Mesendoderm (in vitro differentiated cells): Measurements from ENCODE around the gene TLX3.

Experiments used
- DNase-seq: peaks from one replicate; pipeline ENCODE4 v3.0.0; 2013
- H2AK5ac ChIP-seq: 2 replicates; pipeline ENCODE4 v1.6.1; 2013; ENCODE audit warnings: low read length, inconsistent platforms
- H2BK120ac ChIP-seq: 2 replicates; pipeline ENCODE4 v1.6.1; 2013; ENCODE audit warnings: low read depth, mild to moderate bottlenecking, low read length, moderate library complexity, mixed read lengths
- H2BK15ac ChIP-seq: replicated peaks from 2 replicates; pipeline ENCODE4 v1.6.1; 2013; ENCODE audit warnings: low read depth, mild to moderate bottlenecking, moderate library complexity
- H2BK5ac ChIP-seq: 2 replicates; pipeline ENCODE4 v1.6.1; 2013; ENCODE audit warnings: low read length, inconsistent platforms
- H3K18ac ChIP-seq: 2 replicates; pipeline ENCODE4 v1.6.1; 2013; ENCODE audit warnings: mild to moderate bottlenecking, low read length, mixed read lengths
- H3K23ac ChIP-seq: one replicate; pipeline ENCODE4 v1.6.1; 2013; ENCODE audit warnings: low read length
- H3K27ac ChIP-seq: 2 replicates; pipeline ENCODE4 v1.5.1; 2013; ENCODE audit warnings: low read depth, mild to moderate bottlenecking, inconsistent platforms, low read length, moderate library complexity
- H3K27me3 ChIP-seq: 2 replicates; pipeline ENCODE4 v1.6.1; 2013; ENCODE audit warnings: low read length, control low read depth, mild to moderate bottlenecking, inconsistent platforms; ENCODE audit not compliant: insufficient read depth, poor library complexity
- H3K36me3 ChIP-seq: 2 replicates; pipeline ENCODE4 v1.6.1; 2013; ENCODE audit warnings: low read length, inconsistent platforms; ENCODE audit not compliant: control insufficient read depth, insufficient read depth
- H3K4ac ChIP-seq: one replicate; pipeline ENCODE4 v1.6.1; 2013; ENCODE audit warnings: low read depth, mild to moderate bottlenecking, low read length, moderate library complexity
- H3K4me1 ChIP-seq: 2 replicates; pipeline ENCODE4 v1.6.1; 2013; ENCODE audit warnings: low read depth, low read length, inconsistent platforms; ENCODE audit not compliant: control insufficient read depth
- H3K4me2 ChIP-seq: 2 replicates; pipeline ENCODE4 v1.6.1; 2013; ENCODE audit warnings: low read length
- H3K4me3 ChIP-seq: 2 replicates; pipeline ENCODE4 v1.5.1; 2013; ENCODE audit warnings: mild to moderate bottlenecking, low read length
- H3K56ac ChIP-seq: one replicate; pipeline ENCODE4 v1.6.1; 2013; ENCODE audit warnings: low read length
- H3K79me1 ChIP-seq: 2 replicates; pipeline ENCODE4 v1.6.1; 2013; ENCODE audit warnings: low read length, inconsistent platforms
- H3K79me2 ChIP-seq: 2 replicates; pipeline ENCODE4 v1.6.1; 2013; ENCODE audit warnings: mild to moderate bottlenecking, low read length; ENCODE audit not compliant: control insufficient read depth, insufficient read depth
- H3K9ac ChIP-seq: 2 replicates; pipeline ENCODE4 v1.6.1; 2013; ENCODE audit warnings: low read length, inconsistent platforms
- H4K5ac ChIP-seq: one replicate; pipeline ENCODE4 v1.6.1; 2013; ENCODE audit warnings: low read length
- H4K8ac ChIP-seq: one replicate; pipeline ENCODE4 v1.6.1; 2013; ENCODE audit warnings: low read depth, mild to moderate bottlenecking, control low read depth, low read length, moderate library complexity
- WGBS: extraction: QIAGEN DNeasy Blood & Tissue Kit; methylation state at CpG from one replicate; pipeline ENCODE4 v1.1.7; 2013; ENCODE audit warnings: low lambda C conversion rate, missing lambda C conversion rate; ENCODE audit not compliant: insufficient coverage; ENCODE audit errors: extremely low coverage; 5-methylcytosine and 5-hydroxymethylcytosine counted together

Gene TLX3

DNA sequence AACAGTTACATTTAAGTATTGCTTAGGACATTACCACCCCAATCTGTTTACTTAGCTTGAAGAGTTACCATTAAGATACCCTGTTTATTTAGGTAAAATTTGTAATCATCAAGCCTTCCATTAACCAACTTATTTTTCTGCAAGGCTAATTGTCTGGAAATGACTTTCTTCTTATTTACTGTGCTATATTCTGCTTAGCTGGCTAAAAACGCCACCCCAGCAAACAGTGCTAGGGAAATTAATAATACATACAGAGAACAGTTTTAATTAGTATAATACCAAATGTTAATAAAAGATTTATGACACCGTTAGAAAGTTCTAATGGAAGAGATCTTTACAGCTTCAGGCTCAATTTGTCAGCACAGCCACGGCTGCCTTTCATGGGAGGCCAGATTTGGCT lies 14.0 kb downstream of the TLX3 start:
- no peak overlapping the region for H3K4me3 ChIP-seq
- no peak overlapping the region for H3K9ac ChIP-seq
- H4K5ac ChIP-seq, result no peak overlapping the region
- no peak overlapping the region for H2BK120ac ChIP-seq
- WGBS, result no CpG with 5 or more reads among the region's 3 CpGs
- no peak overlapping the region for H3K4me2 ChIP-seq
- H2AK5ac ChIP-seq, result no peak overlapping the region
- no peak overlapping the region for H2BK15ac ChIP-seq
- H3K79me1 ChIP-seq, result no peaks in the 10 kb centered on the region
- no peak overlapping the region for H2BK5ac ChIP-seq
- H3K27ac ChIP-seq, result no peak overlapping the region
- no peak overlapping the region for H3K18ac ChIP-seq
- no peak overlapping the region for H3K23ac ChIP-seq
- H3K79me2 ChIP-seq, result no peaks in the 10 kb centered on the region
- no peak overlapping the region for H4K8ac ChIP-seq
- DNase-seq, result no peak
- H3K4me1 ChIP-seq, result no peaks in the 10 kb centered on the region
- no peak overlapping the region for H3K4ac ChIP-seq
- H3K27me3 ChIP-seq, result peaks cover 36% of the 10 kb centered on the region
- no peaks in the 10 kb centered on the region for H3K36me3 ChIP-seq
- no peak overlapping the region for H3K56ac ChIP-seq

DNA sequence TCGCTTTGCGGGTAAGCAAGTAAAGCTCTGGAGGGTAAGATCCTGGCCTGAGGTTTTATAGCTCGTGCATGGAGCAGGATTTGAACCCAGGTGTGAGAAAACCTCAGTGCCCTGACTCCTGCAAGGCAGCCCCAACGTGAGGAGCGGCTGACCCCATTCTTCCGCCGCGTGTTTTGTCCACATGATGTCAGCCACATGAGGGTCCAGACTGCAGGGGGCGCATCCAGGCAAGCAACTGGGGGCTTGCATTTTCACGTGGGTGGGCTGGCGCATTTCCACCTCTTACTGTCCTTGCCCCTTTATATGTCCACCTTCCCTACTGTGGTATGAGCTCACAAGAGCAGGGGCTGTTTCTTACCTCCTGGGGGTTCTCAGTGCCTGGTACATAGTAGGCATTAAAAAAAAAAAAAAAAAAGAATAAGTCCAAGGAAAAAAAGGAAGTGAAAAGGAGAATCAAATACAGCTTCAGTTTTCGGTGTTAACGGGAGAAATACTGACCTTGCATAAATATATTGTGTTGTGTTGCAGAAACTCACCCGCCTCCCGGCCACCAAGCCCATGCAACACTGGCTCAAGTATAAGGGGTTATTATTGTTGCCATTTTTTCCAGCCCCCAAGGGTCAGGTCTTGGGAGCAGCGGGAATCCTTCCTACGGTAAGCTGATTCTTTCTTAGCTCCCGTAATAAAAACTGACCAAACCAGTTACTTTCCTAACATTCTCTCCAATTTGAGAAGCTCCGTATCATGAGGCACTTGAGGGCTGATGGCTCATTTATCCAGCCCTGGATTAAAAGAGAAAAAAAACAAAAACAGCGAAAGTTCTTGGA lies 15.0 kb downstream of the TLX3 start:
- Histone ChIP-seq H3K36me3 (no peaks in the 10 kb centered on the region), H2AK5ac (no peak overlapping the region), H3K79me2 (no peaks in the 10 kb centered on the region), H3K27me3 (peaks cover 28% of the 10 kb centered on the region), H2BK120ac (no peak overlapping the region), H2BK5ac (no peak overlapping the region), H3K18ac (no peak overlapping the region), H3K4me1 (no peaks in the 10 kb centered on the region), H4K8ac (no peak overlapping the region), H2BK15ac (no peak overlapping the region), H3K9ac (no peak overlapping the region), H4K5ac (no peak overlapping the region), H3K23ac (no peak overlapping the region), H3K4ac (no peak overlapping the region), H3K27ac (no peak overlapping the region), H3K56ac (no peak overlapping the region), H3K4me2 (no peak overlapping the region), H3K4me3 (no peak overlapping the region), H3K79me1 (no peaks in the 10 kb centered on the region)
- DNase-seq, result no peak
- no CpG with 5 or more reads among the region's 20 CpGs for whole genome bisulfite sequencing

DNA sequence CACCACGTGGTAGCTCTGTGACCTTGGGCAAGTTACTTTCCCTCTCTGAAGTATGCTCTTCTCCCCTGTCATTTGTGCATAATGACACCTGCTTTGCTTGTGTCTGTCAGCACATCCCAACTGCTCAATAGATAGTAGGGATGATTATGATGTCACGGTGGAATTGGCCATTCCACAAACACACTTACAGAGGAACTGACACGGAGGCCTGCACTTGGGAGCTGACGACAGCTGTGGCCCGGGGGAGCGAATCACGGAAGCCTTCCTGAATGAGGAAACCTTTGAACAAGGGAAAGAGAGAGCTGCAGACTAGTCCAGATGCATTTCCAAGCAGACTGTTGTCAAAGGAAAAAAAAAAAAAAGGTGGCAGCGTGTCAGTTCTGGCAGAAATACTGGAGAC lies 21.0 kb downstream of the TLX3 start:
- H2BK120ac ChIP-seq, result no peak overlapping the region
- no peak overlapping the region for H3K56ac ChIP-seq
- DNase-seq, result no peak
- no peak overlapping the region for H3K23ac ChIP-seq
- WGBS, result no CpG with 5 or more reads among the region's 8 CpGs
- no peak overlapping the region for H4K8ac ChIP-seq
- no peak overlapping the region for H3K4me2 ChIP-seq
- H4K5ac ChIP-seq, result no peak overlapping the region
- no peak overlapping the region for H3K4ac ChIP-seq
- H3K18ac ChIP-seq, result no peak overlapping the region
- no peaks in the 10 kb centered on the region for H3K4me1 ChIP-seq
- H2BK5ac ChIP-seq, result no peak overlapping the region
- H3K9ac ChIP-seq, result no peak overlapping the region
- H3K79me2 ChIP-seq, result no peaks in the 10 kb centered on the region
- no peak overlapping the region for H2AK5ac ChIP-seq
- no peaks in the 10 kb centered on the region for H3K79me1 ChIP-seq
- no peak overlapping the region for H3K4me3 ChIP-seq
- no peak overlapping the region for H3K27ac ChIP-seq
- no peak overlapping the region for H2BK15ac ChIP-seq
- no peaks in the 10 kb centered on the region for H3K27me3 ChIP-seq
- no peaks in the 10 kb centered on the region for H3K36me3 ChIP-seq

DNA sequence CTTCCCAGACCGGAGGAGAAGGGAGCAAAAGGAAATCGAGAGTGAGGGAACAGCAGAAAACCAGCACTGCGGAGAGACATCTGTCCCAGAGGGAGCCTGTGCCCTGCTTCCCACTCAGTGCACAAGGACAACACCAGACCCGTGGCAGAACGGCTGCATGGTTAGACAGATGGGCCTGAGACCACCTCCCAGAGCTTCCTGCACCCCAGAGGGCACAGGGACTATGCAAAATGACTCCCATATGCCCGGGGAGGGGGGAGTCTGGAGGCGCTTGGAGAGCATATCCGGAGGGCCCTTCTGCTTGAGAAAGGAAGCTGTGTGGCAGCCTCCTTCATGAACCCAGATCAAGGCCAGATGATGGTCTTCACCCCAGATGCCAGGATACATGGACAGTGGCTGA lies 26.6 kb downstream of the TLX3 start:
- Histone ChIP-seq H3K27me3 (no peaks in the 10 kb centered on the region), H2BK5ac (no peak overlapping the region), H3K56ac (no peak overlapping the region), H3K4ac (no peak overlapping the region), H4K8ac (no peak overlapping the region), H3K4me2 (no peak overlapping the region), H3K23ac (no peak overlapping the region), H3K79me2 (no peaks in the 10 kb centered on the region), H3K79me1 (no peaks in the 10 kb centered on the region), H3K4me1 (no peaks in the 10 kb centered on the region), H2BK120ac (no peak overlapping the region), H2AK5ac (no peak overlapping the region), H3K36me3 (no peaks in the 10 kb centered on the region), H3K18ac (no peak overlapping the region), H4K5ac (no peak overlapping the region), H3K9ac (no peak overlapping the region), H3K27ac (no peak overlapping the region), H3K4me3 (no peak overlapping the region), H2BK15ac (no peak overlapping the region)
- WGBS, result no CpG with 5 or more reads among the region's 8 CpGs
- no peak for DNase-seq

DNA sequence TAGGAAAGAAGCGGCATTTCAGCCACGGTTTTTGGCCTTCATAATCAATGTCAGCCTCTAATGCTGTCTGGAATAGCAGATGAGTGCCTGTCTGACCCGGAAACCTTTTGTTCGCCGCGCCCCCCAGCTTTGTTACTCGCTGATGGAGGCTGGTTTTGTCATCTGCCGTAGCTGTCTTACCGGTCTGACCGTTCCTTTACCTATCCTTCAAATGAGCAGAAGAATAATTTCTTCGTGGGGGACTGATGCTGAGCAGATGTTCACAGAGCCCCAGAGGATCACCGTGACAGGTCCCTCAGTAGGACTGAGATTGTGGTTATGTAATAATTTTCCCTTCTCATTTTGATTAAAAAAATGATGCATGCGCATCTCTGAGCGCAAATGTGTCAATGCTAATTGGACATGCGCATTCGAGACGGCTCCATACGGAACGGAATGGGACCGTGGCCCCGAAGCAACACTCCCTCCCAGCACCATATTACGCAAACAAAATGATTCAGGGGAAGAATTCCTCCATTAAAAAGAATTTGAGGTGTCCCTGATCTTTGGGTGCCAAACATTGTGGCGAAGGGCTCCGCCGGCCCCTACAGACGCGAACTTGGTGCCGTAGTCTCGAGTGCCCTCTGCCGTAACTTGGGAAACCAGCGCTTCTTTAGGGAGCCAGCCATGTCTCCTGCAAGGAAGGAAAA lies 27.6 kb downstream of the TLX3 start:
- H3K18ac ChIP-seq, result no peak overlapping the region
- no peak overlapping the region for H3K27ac ChIP-seq
- no peaks in the 10 kb centered on the region for H3K79me2 ChIP-seq
- no CpG with 5 or more reads among the region's 31 CpGs for WGBS
- no peak overlapping the region for H4K8ac ChIP-seq
- H3K56ac ChIP-seq, result no peak overlapping the region
- H3K4me3 ChIP-seq, result no peak overlapping the region
- no peak overlapping the region for H2AK5ac ChIP-seq
- H3K4me2 ChIP-seq, result peak overlapping the region; percentile 16
- no peak overlapping the region for H3K4ac ChIP-seq
- peak; percentile 59 for DNase-seq
- no peaks in the 10 kb centered on the region for H3K79me1 ChIP-seq
- no peak overlapping the region for H2BK5ac ChIP-seq
- H3K23ac ChIP-seq, result no peak overlapping the region
- no peak overlapping the region for H2BK120ac ChIP-seq
- no peak overlapping the region for H4K5ac ChIP-seq
- no peaks in the 10 kb centered on the region for H3K4me1 ChIP-seq
- no peaks in the 10 kb centered on the region for H3K27me3 ChIP-seq
- H3K36me3 ChIP-seq, result no peaks in the 10 kb centered on the region
- no peak overlapping the region for H3K9ac ChIP-seq
- H2BK15ac ChIP-seq, result no peak overlapping the region
